SK-N-SH treated with all-trans-retinoic acid at 6 μM for 48 hours (cell line): ENCODE data around the gene CHST11.

Experiments used
- ATAC-seq: fragments of 200-7000 bp; cut with Tn5 transposase; 3 replicates; pipeline ENCODE4 v1.9.1; 2020; ENCODE audit warnings: mild to moderate bottlenecking, moderate library complexity
- BACH2 ChIP-seq: fragments of 250-450 bp; sonication (Bioruptor Pico); IDR thresholded peaks from 2 replicates; pipeline ENCODE4 v1.9.0; 2021; ENCODE audit warnings: mild to moderate bottlenecking, borderline replicate concordance
- CSDC2 ChIP-seq: fragments of 250-450 bp; sonication (Bioruptor Pico); IDR thresholded peaks from 2 replicates; pipeline ENCODE4 v1.5.0; 2020; ENCODE audit warnings: mild to moderate bottlenecking, moderate library complexity
- ESRRG ChIP-seq: fragments of 250-450 bp; sonication (Bioruptor Pico); IDR thresholded peaks from 2 replicates; pipeline ENCODE4 v1.6.1; 2021; ENCODE audit warnings: mild to moderate bottlenecking
- ISL1 ChIP-seq: fragments of 250-450 bp; sonication (Bioruptor Pico); IDR thresholded peaks from 2 replicates; pipeline ENCODE4 v2.1.2; 2022; ENCODE audit warnings: mild to moderate bottlenecking, moderate library complexity
- OSR1 ChIP-seq: fragments of 250-450 bp; sonication (Bioruptor Pico); IDR thresholded peaks from 2 replicates; pipeline ENCODE4 v1.8.0; 2022; ENCODE audit warnings: moderate library complexity, mild to moderate bottlenecking, inconsistent platforms
- PPARA ChIP-seq: fragments of 250-450 bp; sonication (Bioruptor Pico); IDR thresholded peaks from 2 replicates; pipeline ENCODE4 v1.5.0; 2020; ENCODE audit warnings: mild to moderate bottlenecking, borderline replicate concordance
- RARB ChIP-seq: fragments of 250-450 bp; sonication (Bioruptor Pico); IDR thresholded peaks from 2 replicates; pipeline ENCODE4 v1.8.0; 2021; ENCODE audit warnings: mild to moderate bottlenecking, moderate library complexity
- SNAI2 ChIP-seq: fragments of 250-450 bp; sonication (Bioruptor Pico); IDR thresholded peaks from 2 replicates; pipeline ENCODE4 v1.5.0; 2020; ENCODE audit warnings: mild to moderate bottlenecking, moderate library complexity
- TCF4 ChIP-seq: fragments of 250-450 bp; sonication (Bioruptor Pico); IDR thresholded peaks from 2 replicates; pipeline ENCODE4 v1.8.0; 2021; ENCODE audit warnings: mild to moderate bottlenecking, moderate library complexity, borderline replicate concordance
- TOX ChIP-seq: fragments of 250-450 bp; sonication (Bioruptor Pico); IDR thresholded peaks from 2 replicates; pipeline ENCODE4 v1.8.0; 2021; ENCODE audit warnings: mild to moderate bottlenecking, moderate library complexity, borderline replicate concordance
- ZC3H10 ChIP-seq: fragments of 250-450 bp; sonication (Bioruptor Pico); IDR thresholded peaks from 2 replicates; pipeline ENCODE4 v1.5.1; 2021; ENCODE audit warnings: mild to moderate bottlenecking, moderate library complexity
- ZFP30 ChIP-seq: fragments of 450-650 bp; formaldehyde crosslinking; IDR thresholded peaks from 2 replicates; pipeline ENCODE4 v1.5.0; 2022; ENCODE audit warnings: mild to moderate bottlenecking, moderate library complexity
- ZNF70 ChIP-seq: fragments of 450-650 bp; formaldehyde crosslinking; IDR thresholded peaks from 2 replicates; pipeline ENCODE4 v1.5.0; 2020; ENCODE audit warnings: mild to moderate bottlenecking, moderate library complexity
- ZNF8 ChIP-seq: fragments of 450-650 bp; formaldehyde crosslinking; IDR thresholded peaks from 2 replicates; pipeline ENCODE4 v1.5.0; 2020; ENCODE audit warnings: mild to moderate bottlenecking, moderate library complexity
- TF ChIP-seq, protein P1 (sequence below): fragments of 250-450 bp; sonication (Bioruptor Pico); IDR thresholded peaks from 2 replicates; pipeline ENCODE4 v1.8.0; 2020; ENCODE audit warnings: mild to moderate bottlenecking, moderate library complexity, borderline replicate concordance
- TF ChIP-seq, protein P2 (sequence below): fragments of 250-450 bp; sonication (Bioruptor Pico); IDR thresholded peaks from 2 replicates; pipeline ENCODE4 v1.5.0; 2020; ENCODE audit warnings: mild to moderate bottlenecking, moderate library complexity
- TF ChIP-seq, protein P3 (sequence below): fragments of 250-450 bp; sonication (Bioruptor Pico); IDR thresholded peaks from 2 replicates; pipeline ENCODE4 v1.8.0; 2021; ENCODE audit warnings: low read depth, mild to moderate bottlenecking, moderate library complexity, borderline replicate concordance
- TF ChIP-seq, protein P4 (sequence below): fragments of 250-450 bp; sonication (Bioruptor Pico); IDR thresholded peaks from 2 replicates; pipeline ENCODE4 v1.5.1; 2021; ENCODE audit warnings: mild to moderate bottlenecking, moderate library complexity
- TF ChIP-seq, protein P5 (sequence below): fragments of 250-450 bp; sonication (Bioruptor Pico); IDR thresholded peaks from 2 replicates; pipeline ENCODE4 v1.5.1; 2020; ENCODE audit warnings: low read depth, mild to moderate bottlenecking, moderate library complexity

Gene CHST11

DNA sequence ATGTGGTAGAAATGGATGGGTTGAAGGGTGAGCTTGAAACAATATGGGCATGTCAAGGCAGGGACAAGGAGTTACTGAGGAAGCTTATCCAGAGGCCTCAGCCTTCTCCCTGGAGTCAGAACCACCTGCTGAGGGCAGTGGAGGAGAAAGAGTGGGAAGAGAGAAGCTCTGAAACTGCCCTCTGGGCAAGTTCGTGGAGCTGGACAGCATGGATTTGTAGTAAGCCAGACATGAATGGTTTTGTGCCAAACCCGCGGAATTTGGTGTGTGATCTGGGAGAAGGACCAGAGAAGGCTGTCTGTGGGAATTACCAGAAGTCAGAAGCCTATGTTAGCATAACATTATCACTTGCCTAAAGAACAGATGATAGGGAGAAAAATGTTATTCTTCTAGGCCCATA lies 336.5 kb downstream of the CHST11 start (continued):
- TF ChIP-seq, protein P1, sequence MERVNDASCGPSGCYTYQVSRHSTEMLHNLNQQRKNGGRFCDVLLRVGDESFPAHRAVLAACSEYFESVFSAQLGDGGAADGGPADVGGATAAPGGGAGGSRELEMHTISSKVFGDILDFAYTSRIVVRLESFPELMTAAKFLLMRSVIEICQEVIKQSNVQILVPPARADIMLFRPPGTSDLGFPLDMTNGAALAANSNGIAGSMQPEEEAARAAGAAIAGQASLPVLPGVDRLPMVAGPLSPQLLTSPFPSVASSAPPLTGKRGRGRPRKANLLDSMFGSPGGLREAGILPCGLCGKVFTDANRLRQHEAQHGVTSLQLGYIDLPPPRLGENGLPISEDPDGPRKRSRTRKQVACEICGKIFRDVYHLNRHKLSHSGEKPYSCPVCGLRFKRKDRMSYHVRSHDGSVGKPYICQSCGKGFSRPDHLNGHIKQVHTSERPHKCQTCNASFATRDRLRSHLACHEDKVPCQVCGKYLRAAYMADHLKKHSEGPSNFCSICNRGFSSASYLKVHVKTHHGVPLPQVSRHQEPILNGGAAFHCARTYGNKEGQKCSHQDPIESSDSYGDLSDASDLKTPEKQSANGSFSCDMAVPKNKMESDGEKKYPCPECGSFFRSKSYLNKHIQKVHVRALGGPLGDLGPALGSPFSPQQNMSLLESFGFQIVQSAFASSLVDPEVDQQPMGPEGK, result no peak
- no peak for TF ChIP-seq ESRRG (CRISPR knock-in tag)

DNA sequence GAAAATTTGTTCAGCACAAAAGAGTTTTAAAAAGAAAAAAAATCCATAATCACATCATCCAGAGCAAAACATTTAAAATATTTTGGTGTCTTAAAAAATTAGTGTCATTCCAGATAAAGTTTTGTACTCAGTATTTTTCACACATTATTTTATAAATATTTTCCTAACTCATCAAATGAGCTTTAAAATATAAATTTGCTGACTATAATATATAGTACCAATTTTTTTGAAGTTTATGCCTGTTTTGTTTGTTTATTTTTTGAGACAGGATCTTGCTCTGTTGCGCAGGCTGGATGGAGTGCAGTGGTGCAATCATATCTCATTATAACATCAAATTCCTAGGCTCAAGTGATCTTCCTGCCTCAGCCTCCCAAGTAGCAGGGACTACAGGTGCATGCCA lies 337.2 kb downstream of the CHST11 start:
- no peak for ATAC-seq
- TF ChIP-seq, protein P2, sequence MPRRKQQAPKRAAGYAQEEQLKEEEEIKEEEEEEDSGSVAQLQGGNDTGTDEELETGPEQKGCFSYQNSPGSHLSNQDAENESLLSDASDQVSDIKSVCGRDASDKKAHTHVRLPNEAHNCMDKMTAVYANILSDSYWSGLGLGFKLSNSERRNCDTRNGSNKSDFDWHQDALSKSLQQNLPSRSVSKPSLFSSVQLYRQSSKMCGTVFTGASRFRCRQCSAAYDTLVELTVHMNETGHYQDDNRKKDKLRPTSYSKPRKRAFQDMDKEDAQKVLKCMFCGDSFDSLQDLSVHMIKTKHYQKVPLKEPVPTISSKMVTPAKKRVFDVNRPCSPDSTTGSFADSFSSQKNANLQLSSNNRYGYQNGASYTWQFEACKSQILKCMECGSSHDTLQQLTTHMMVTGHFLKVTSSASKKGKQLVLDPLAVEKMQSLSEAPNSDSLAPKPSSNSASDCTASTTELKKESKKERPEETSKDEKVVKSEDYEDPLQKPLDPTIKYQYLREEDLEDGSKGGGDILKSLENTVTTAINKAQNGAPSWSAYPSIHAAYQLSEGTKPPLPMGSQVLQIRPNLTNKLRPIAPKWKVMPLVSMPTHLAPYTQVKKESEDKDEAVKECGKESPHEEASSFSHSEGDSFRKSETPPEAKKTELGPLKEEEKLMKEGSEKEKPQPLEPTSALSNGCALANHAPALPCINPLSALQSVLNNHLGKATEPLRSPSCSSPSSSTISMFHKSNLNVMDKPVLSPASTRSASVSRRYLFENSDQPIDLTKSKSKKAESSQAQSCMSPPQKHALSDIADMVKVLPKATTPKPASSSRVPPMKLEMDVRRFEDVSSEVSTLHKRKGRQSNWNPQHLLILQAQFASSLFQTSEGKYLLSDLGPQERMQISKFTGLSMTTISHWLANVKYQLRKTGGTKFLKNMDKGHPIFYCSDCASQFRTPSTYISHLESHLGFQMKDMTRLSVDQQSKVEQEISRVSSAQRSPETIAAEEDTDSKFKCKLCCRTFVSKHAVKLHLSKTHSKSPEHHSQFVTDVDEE (CRISPR knock-in tag), result no peak
- TF ChIP-seq ESRRG (CRISPR knock-in tag) (no peak), OSR1 (CRISPR knock-in tag) (no peak), CSDC2 (CRISPR knock-in tag) (no peak)
- TF ChIP-seq, protein P3, sequence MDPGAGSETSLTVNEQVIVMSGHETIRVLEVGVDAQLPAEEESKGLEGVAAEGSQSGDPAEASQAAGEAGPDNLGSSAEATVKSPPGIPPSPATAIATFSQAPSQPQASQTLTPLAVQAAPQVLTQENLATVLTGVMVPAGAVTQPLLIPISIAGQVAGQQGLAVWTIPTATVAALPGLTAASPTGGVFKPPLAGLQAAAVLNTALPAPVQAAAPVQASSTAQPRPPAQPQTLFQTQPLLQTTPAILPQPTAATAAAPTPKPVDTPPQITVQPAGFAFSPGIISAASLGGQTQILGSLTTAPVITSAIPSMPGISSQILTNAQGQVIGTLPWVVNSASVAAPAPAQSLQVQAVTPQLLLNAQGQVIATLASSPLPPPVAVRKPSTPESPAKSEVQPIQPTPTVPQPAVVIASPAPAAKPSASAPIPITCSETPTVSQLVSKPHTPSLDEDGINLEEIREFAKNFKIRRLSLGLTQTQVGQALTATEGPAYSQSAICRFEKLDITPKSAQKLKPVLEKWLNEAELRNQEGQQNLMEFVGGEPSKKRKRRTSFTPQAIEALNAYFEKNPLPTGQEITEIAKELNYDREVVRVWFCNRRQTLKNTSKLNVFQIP (CRISPR knock-in tag), result no peak
- TF ChIP-seq, protein P4, sequence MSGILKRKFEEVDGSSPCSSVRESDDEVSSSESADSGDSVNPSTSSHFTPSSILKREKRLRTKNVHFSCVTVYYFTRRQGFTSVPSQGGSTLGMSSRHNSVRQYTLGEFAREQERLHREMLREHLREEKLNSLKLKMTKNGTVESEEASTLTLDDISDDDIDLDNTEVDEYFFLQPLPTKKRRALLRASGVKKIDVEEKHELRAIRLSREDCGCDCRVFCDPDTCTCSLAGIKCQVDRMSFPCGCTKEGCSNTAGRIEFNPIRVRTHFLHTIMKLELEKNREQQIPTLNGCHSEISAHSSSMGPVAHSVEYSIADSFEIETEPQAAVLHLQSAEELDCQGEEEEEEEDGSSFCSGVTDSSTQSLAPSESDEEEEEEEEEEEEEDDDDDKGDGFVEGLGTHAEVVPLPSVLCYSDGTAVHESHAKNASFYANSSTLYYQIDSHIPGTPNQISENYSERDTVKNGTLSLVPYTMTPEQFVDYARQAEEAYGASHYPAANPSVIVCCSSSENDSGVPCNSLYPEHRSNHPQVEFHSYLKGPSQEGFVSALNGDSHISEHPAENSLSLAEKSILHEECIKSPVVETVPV (CRISPR knock-in tag), result no peak

DNA sequence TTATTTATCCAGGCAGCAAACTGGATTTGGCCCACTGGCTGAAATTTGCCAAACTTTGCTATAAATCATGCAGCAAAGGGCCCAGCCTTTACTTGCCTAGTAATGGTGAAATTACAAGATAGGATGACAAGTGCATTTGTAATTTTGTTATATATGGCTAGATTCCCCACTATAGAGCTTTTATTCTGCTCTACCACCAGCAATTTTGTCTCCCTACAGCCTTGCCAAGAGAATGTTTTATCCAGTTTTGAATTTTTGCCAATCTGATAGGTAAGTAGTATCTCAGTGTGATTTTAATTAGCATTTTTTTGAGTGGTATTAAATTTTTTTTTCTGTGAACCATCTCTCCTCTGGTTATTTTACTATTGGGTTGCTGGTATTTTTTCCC lies 339.7 kb downstream of the CHST11 start:
- ATAC-seq, result peak; percentile 55; the same call in 1 of the 3 replicates
- TF ChIP-seq ZNF70 (CRISPR knock-in tag) (no peak), ZNF8 (CRISPR knock-in tag) (no peak), ESRRG (CRISPR knock-in tag) (no peak), ZFP30 (CRISPR knock-in tag) (no peak), OSR1 (CRISPR knock-in tag) (no peak), BACH2 (CRISPR knock-in tag) (no peak), CSDC2 (CRISPR knock-in tag) (no peak), RARB (CRISPR knock-in tag) (no peak), PPARA (CRISPR knock-in tag) (no peak), TCF4 (CRISPR knock-in tag) (no peak), TOX (CRISPR knock-in tag) (no peak), SNAI2 (CRISPR knock-in tag) (peak; percentile 56; the same call in 1 of the 2 replicates), ZC3H10 (CRISPR knock-in tag) (no peak), ISL1 (CRISPR knock-in tag) (peak; percentile 95)
- TF ChIP-seq, protein P2 (CRISPR knock-in tag), result no peak
- TF ChIP-seq, protein P4 (CRISPR knock-in tag), result no peak
- TF ChIP-seq, protein P5, sequence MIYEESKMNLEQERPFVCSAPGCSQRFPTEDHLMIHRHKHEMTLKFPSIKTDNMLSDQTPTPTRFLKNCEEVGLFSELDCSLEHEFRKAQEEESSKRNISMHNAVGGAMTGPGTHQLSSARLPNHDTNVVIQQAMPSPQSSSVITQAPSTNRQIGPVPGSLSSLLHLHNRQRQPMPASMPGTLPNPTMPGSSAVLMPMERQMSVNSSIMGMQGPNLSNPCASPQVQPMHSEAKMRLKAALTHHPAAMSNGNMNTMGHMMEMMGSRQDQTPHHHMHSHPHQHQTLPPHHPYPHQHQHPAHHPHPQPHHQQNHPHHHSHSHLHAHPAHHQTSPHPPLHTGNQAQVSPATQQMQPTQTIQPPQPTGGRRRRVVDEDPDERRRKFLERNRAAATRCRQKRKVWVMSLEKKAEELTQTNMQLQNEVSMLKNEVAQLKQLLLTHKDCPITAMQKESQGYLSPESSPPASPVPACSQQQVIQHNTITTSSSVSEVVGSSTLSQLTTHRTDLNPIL (CRISPR knock-in tag), result 0 out of 2 replicates have a peak, but pooled peaks have one; percentile 66
